Amygdala (tissue), 56 donors: ENCODE data around the gene CREG1.

ENCODE experiments used
- DNase-seq, 56 donors: peaks; one replicate each; lab custom pipeline; 2025; lab: John Stamatoyannopoulos, UW

Gene CREG1

DNA sequence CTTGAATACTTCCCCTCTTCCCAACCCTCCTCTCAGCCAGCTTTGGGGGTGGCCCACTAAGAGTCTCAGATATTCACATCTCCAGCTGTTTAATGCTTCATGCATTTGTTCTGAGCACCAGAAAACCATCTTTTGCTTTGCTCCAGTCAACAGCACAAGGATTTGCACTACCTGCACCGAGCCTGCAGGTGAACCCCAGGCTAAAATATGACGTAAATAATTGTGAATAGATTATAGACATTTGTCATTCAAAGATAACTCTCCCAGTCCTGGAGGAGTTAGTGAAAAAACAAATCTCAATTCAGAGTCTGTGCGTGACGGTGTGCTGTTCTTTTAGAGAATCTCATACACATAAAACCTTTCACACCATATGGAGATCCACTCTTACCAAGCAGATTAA is 42.7 kb downstream of the CREG1 start:
- DNase-seq: no peak

DNA sequence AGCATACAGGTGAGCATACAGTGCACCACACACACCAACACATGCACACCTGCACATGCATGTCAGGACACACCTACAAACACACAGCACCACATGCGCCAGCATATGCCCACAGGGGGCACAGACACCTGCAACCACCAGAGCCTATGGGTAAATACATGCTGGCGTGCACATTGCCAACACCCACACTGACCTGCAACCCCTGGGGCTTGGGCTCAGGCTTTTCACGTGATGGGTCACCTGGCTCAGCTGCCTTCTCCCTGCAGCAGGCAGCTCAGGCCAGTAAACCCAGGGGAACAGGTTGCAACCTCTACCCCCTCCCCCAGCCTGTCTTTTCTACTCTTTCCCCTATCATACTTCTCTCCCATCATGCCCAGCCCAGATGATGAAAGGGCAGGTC is 43.3 kb downstream of the CREG1 start:
- no peak for DNase-seq

DNA sequence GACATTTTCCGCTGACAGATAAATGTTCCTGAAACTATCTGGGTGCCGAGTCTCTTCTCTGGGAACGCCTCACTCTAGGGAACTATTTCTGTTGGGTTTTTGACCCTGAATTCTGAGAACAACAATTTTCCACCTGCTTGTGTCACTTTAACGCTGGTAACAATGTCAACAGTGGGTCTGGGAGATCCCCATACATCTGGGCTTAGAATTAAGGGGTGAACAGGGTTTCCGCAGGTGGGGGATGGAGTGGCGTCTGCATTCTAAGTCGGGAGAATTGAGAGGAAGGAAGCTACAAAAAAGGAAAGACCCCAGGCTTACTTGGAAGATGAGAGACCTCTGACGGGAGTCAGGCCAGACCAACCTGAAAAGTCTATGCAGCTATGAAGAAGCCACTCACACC is 44.0 kb downstream of the CREG1 start:
- no peak for DNase-seq

DNA sequence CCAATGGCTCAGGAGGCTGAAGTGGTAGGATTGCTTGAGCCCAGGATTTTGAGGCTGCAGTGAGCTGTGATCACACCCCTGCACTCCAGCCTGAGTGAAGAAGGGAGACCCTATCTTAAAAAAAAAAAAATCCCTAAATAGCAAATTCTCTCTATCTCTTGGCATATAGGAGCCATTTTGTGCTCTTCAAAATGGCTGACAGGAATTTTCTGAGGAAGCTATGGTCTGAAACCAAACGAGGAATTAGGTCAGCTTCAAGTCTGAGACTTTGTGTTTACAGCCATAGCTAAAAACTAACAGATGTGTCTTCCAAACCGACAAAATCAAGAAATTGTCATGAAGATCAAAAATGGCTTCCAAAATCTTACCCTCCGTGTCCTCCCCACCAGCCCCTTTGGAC is 45.8 kb downstream of the CREG1 start:
- no peak for DNase-seq

DNA sequence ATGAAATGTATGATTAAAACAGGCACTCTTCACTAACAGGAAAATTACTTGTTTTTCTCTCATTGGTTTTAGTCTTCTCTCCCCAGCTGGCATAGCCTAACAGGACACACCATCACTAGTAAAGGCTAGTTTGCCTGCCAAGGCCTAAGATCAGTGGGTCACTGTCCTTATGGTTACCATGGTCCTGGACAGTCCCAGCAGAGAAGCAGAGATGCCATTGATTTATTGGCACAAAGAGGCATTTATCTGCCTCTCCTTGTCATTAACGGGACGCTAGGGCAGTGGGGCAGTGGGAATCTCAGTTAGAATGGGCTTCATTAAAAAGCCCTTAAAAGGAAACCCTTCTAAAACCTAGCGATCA is 49.1 kb downstream of the CREG1 start:
- DNase-seq: no peak

DNA sequence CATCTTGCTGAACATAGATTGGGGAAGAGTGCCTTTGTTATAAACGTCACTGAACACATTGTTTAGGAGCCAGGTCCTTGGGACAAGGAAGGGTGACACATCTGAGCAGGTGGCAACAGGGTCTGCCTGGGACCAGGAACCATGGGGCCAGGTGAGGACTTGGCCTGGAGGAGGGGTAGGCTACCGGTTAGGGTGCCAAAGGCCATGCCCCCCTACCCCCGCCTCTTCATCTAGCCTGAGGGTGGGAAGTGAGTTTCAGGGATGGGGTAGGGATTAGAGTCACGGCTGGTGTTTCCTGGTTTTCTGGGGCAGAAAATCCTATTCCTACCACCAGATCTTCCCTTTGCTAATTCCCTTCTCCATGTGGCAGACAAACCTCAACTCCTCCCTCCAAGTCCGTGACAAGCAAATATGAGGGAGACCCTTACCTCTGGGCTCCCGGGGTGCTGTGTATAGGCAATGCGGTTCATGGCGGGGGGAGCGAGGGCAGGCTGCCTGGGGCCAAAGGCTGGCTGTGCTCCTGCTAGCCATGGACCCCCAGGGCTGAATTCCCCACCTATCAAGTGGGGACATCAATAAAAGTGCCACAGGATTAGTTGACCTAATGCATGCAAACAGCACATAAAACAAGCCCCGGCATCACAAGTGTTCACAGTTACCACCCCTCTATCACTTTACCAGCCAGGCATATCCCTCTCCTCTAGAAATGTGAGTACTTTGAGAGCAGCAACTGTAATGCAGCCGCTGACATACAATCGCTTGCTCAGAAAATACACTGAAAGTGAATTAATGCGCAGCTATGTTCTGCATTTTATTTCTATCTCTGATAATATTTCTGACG is 49.7 kb downstream of the CREG1 start:
- DNase-seq: no peak

DNA sequence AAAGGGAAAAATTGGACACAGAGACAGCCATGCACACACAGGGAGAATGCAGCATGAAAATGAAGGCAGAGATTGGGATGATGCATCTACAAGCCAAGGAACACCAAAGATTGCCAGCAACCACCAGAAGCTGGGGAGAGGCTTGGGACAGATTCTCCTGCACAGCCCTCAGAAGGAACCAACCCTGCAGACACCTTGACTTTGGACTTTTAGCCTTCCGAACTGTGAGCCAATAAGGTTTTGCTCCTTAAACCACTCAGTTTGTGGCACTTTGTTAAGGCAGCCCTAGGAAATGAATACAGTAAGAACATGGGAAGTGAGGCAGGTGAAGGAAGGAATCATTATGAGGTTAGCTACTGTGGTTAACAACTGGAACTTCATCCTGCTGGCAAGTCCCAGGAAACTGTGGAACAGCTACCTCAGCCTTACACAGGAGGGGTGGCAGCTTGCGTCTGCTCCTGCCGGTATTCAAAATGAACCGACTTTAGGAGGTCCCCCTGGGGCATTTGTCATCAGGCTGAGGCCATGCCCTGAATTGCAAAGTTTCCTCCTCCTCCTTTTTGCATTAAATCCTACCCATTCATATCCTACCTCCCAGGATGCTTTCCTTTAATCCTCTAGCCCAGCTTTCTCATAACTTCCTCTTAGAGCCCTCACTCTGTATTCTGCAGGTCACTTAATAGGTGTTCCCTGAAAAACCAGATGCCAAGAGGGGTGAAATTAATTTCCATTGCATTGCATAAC is 50.7 kb downstream of the CREG1 start:
- DNase-seq: no peak

DNA sequence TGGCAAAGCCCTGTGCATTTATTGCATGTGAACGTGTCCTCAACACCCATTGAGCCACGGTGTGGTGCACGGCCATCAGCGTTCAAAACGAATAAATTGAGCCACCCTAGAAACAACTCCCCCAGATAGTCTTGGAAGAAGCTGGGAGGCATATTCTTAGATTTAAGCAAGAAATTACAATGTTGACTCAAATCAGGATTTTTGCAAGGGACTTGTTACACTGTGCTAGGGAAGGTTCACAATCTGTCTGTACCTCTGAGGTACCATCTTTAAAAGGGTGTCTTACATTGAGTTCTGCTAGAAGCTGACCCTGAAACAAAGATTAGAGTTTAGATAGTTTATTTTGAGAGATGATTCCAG is 51.4 kb downstream of the CREG1 start:
- DNase-seq: no peak

DNA sequence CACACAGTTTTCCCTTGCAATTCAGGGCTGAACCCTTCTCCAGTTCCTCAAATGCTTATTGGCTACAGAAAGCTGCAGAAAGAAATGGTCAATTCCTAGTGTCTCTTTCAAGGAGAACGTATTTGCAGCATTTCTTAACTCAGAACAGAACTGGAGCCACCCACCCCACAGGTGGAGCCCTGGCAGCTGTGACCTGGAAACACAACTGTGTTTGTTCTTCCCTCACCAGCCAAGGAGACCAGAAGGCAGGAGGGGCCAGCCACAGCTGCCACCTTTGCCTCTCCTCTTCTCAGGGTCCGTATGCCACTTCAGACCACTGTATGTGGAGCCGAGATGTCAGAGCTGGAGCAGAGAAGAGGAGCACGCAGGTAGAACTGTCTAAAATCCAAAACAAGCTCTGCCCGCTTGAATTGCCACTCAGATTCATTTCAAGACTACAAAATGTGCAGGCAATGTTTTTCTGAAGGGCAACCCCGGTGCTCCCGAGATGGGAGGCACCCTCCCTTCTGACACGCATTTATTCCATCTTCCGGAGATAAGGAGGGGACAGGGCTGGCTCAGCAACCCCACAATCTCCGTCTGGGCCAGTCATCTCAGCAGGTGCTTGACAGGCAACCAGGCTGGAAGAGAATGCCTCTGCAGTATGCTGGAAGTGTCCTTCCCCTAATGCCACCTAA is 51.9 kb downstream of the CREG1 start:
- no peak for DNase-seq

DNA sequence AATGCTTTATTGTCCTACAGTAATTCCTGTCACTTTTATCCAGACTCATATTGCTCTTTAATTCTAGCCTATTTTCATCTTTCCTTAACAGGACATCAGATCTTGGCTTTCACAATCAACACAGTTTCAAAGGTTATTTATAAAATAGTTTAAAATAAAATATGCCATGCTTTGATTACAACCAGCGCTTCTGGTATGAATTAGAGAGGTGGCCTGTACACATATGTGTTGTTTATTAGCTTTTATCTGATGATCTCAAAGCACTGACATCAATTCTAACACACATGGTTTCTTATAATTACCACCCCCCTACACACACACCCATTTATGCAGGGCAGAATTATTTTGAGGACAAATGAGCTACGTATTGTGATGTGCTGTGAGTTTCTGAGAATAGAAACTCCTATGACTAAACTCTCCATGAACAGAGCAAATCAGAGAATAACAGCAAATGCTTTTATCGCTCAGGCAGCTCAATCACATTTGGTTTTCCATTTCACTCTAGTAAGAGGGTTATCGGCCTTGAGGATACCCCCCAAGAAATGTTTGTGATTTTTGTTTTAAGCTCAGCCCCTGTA is 53.2 kb downstream of the CREG1 start:
- no peak for DNase-seq

DNA sequence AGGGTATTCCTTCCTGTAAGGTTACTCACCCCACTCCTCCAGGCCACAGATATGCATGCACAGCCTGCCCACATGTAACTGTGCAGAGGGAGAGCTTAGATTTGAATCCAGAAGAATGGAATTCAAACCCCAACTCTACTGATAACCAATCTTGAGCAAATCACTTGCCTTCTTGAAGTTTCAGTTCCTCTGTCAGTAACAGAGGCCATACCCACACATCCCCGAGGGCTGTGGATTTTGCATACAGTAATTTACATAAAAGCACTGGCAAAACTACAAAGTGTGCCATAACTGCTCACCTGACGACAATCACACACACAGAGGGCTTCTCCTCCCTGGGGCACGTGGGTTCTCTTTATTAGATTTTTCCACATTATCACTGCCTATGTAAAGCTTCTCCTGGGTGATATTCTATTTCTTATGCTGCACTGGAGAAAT is 53.9 kb downstream of the CREG1 start:
- DNase-seq: no peak

DNA sequence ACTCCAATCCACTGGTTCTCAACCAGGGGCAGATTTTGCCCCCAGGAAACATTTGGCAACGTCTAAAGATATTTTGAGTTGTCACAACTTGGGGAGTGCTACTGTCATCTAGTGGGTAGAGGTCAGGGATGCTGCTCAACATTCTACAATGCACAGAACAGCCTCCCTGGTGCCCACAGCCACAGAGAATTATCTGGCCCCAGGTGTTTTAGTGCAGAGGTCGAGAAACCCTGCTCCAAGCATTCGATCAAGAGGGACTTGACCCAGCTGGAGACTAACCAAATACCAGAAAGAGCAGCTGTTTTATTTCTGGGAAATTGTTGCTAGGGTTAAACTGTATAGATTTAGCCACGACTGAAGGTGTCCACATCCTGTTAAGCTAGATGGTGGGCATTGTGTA is 54.5 kb downstream of the CREG1 start:
- no peak for DNase-seq

DNA sequence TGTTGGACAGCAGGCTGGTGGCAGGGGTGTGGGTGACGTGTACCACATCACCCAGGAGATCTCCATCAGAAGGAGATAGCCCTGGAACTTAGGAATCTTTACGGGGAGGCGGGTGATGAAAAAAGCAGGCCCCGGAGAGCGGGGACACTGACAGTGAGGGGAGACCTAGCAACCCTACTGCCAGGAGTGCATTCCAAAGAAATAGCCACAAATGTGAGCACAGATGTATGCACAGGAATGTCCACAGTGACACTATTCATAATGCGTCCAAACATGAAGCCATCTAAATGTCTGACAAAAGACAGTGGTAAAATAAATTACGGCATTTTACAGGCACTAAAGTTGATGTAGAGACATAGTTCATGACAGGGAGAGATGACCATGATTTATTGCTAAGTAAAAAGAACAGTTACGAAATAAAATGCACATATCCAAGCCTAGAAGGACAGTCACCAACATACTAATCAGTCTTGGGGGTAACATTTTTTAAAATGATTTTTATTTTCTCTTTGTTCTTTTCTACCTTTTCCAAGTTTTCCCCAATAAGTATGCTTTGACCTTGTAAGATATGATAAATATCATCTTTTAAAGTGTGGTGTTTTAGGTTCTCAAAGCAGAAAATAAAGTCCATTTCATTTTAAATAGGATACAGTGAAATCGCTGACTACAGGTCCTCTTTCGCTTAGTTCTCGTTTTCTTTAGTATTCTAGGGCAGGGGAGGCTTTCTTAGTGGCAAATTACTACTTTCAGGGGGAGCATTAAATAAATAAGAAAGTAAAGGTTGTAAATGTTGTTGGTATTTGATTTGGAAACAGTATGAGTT is 56.6 kb downstream of the CREG1 start:
- no peak for DNase-seq

DNA sequence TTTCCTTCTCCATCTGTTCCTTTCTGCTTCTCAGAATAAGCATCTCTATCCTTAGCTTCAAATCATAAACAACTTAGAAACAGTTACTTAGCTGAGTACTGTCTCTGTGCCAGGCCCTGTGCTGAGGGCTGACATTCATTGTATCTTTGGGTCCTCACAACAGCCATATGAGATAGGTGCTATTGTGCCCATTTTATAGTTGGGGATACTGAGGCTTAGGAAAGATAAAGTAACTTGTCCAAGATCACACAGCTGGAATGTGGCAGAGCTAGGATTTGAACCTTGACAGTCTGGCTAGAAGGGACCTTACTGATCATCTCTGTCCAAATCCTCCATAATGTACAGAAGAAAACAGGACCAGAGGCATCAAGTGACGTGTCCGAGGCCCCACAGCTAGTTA is 60.2 kb downstream of the CREG1 start:
- DNase-seq: no peak

DNA sequence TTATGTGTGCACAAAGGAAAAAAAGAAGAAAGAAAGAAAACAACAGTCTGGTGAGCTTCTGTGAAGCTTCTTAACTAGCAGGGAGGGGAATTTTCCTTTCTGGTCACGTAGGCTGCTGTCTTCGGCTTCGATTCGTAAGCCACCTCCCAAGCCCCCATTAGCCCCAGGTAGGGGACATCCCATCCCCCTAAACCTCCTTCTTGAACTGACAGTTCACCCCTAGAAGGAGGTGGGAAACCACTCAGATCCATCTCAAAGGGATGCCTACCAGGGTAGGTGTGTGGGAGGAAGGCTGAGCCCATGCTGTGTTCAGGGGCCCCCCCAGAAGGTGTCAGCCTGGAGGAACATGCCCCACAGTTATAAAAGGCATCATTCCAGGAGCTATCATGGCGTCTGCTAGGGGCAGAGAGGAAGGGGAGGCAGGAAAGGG is 61.1 kb downstream of the CREG1 start:
- DNase-seq: no peak

DNA sequence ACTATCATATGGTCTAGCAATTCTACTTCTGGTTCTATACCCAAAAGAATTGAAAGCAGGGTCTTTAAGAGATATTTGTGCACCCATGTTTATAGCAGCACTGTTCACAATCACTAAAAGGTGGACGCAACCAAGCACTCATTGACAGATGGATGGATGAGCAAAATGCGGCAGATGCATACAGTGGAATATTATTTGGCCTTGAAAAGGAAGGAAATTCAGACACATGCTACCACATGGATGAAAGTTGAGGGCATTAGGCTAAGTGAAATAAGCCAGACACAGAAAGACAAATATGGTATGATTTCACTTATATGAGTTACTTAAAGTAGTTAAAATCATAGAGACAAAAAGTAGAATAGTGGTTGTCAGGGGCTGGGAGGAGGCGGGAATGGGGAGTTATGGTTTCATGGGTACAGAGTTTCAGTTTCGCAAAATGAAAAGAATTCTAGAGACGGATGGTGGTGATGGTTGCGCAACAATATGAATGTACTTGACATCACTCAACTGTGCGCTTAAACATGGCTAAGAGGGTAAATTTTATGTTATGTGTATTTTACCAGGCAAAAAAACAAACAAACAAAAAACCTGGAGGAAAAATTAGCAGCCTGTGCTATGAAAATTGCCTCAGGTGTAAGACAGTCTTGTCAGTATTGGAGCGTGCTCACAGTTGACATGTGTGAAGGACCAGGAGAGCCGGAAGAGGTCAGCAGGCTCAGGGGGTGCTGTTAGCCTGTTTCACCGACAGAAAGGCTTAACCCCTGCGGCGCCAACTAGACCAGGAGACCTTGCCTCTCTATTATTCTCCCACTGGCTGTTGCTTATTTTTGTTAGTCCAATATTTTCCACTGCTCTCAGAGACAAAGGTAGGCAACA is 61.7 kb downstream of the CREG1 start:
- DNase-seq: no peak
